HG03045 (cell line): ENCODE data around the gene HSPA5.
"Not testable (repeated sequence)": the region's sequence is repeated elsewhere in the genome, so short reads cannot be mapped to it uniquely, and the experiment has no call there.

Source experiments
- ATAC-seq: cut with Tn5 transposase; IDR thresholded peaks from one replicate; pipeline ENCODE4 v1.9.1; 2021; ENCODE audit warnings: mild to moderate bottlenecking, moderate library complexity; ENCODE audit not compliant: unreplicated experiment

The HSPA5 gene

DNA sequence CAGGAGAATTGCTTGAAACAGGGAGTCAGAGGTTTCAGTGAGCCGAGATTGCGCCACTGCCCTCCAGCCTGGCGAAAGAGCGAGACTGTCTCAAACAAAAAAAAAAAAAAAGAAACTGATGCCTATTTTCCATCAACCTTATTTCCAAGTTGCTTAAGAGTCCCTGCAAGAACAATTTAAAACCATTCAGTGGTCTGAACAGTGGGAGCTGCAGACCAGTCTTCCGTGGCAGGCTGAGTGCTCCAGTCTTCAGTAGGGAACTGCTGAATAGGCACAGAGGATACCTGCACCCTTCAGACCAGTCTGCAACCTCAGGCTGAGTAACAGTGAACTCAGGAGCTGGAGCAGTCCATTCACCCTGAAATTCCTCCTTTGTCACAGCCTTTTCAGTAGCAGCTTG lies 46.7 kb downstream of the HSPA5 start:
- not testable (repeated sequence) for ATAC-seq

GRCh38 chr9:125190361-125190801 lies 50.8 kb downstream of the HSPA5 start:
- no peak for ATAC-seq

GRCh38 chr9:125189361-125190289 lies 51.5 kb downstream of the HSPA5 start, which contains the start of gene PPP6C:
Gene PPP6C (minus strand): TSS chr9:125189803. CDS start chr9:125189718, 85 bp downstream.
- ATAC-seq = peak; percentile 97

GRCh38 chr9:125189011-125189360 lies 52.2 kb downstream of the HSPA5 start:
- peak; percentile 17 for ATAC-seq
